GM20000 (cell line): ENCODE results near the gene SORBS1.

Experiments used
- DNase-seq: peaks from one replicate; pipeline ENCODE4 v3.0.0; 2012; ENCODE audit warnings: low spot score
- CTCF ChIP-seq: IDR thresholded peaks from 2 replicates; pipeline ENCODE4 v1.5.1; 2012; ENCODE audit warnings: mild to moderate bottlenecking, control low read depth; ENCODE audit errors: extremely low read depth, missing control alignments

Gene SORBS1

GRCh38 chr10:95516774-95517373 is 44.3 kb downstream of the SORBS1 start:
- DNase-seq, result no peak
- no peak for TF ChIP-seq CTCF

DNA sequence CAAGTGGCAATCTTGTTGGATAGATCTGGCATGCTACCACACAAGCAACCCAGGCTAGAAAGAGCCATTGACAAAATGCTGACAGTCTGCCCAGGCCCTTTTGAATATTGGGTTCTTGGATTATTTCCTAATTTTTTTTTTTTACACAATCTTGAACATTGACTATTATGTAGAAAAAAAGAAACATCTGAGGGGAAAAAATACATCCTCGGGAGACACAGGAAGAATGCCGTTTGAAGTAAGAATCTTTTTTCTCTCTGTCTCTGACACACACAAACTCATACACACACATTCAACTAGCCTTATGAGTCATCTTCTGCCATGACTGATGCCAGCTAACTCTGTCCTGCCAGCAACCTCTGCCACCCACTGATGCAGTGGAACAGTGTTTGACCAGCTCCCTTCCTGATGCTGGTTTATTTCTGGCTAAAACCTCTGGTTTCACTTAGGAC is 47.2 kb downstream of the SORBS1 start:
- no peak for TF ChIP-seq CTCF
- DNase-seq, result no peak

GRCh38 chr10:95513008-95513589 is 48.1 kb downstream of the SORBS1 start:
- no peak for DNase-seq
- TF ChIP-seq CTCF, result no peak

DNA sequence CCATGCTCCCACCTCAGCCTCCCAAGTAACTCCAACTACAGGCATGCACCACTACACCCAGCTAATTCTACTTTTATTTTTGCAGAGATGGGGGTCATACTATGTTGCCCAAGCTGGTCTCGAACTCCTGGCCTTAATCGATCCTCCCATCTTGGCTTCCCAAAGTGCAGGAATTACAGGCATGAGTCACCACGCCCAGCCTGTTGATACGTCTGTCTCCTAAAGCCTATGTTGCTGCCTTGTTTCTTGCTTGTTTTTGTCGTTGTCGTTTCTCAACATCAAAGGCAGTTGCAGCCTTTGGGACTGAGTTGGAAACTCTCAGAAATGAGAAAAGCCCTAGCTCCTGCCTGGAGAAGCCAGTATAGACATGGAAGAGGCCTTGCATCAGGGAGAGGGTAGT is 49.9 kb downstream of the SORBS1 start:
- no peak for TF ChIP-seq CTCF
- no peak for DNase-seq

DNA sequence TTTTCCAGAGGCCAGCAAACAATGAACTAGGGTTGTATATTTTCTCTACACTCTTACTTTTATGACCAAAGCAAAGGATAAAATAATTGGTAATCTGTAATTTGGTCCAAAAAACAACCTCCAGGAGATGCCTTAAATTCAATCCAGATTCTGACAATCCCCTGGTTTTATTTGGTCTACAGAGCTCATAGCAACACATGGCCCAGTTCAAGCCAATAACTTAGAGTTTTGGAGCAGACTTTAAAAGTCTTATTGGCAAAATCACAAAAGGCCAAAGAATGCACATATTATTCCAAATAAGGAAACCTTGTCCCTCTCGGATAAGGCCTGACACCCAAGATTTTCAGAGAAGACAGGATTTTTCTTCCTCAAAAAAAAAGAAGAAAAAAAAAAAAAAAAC is 51.9 kb downstream of the SORBS1 start:
- no peak for DNase-seq

DNA sequence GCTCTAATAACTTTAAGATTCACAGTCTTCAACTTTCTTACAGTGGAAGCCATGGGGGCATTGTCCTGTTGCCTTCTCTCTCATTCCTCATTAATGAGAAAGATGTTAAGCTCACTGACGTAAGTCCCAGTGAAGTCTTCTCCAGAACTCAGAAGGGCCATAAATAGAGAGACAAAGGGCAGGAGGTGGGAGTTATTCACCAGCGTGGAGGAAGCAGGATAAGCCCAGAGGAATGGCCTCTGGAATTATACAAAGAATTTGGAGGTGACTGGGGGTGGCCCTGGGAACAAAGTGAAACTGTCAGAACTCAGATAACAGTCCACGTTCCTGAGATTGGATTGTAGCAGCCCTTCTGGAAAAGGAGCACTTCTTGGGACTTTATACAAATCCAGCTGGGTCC is 52.4 kb downstream of the SORBS1 start:
- TF ChIP-seq CTCF, result no peak

More for the DNA sequence above, 51.9 kb downstream of the SORBS1 start:
- TF ChIP-seq CTCF, result no peak

GRCh38 chr10:95506056-95506737 is 55.0 kb downstream of the SORBS1 start:
- DNase-seq, result no peak
- no peak for TF ChIP-seq CTCF

More for the DNA sequence above, 52.4 kb downstream of the SORBS1 start:
- DNase-seq, result no peak
